Measurements from ENCODE around the gene TBC1D22A. TPM values are rescaled to one million over a fixed set of nuclear protein-coding genes. Genes with fewer than 3 reads are reported as not detected.

TBC1D22A gene
- total RNA-seq, 4 donors from 2014 or later: 31.2 to 111 (median 41.8) TPM

GRCh38 chr22:47009304-47010101 is 247.1 kb downstream of the TBC1D22A start:
- intact Hi-C loops (cut with DNase I; ENCODE audit: low total_unique reads): no loop called here

GRCh38 chr22:47010211-47010610 is 247.8 kb downstream of the TBC1D22A start:
- H3K36me3 ChIP-seq: no peaks in the 10 kb centered on the region
- in situ Hi-C loops (cut with MboI; ENCODE audit: low pct_ligation_motif_present in 1 of 4, low pct_unique_long_range_greater_than_20kb in 1 of 4, low sequenced_read_pairs in 3 of 4) (no loop called here), intact Hi-C loops (cut with DNase I; ENCODE audit: low total_unique reads) (no loop called here)
- DNase-seq: peak; percentile 51
- peaks cover 0 to 17% (median 7%) of the 10 kb centered on the region in 4 donors for H3K4me1 ChIP-seq
- H3K9me3 ChIP-seq: no peaks in the 10 kb centered on the region
- H3K4me3 ChIP-seq: no peak overlapping the region
- TF ChIP-seq POLR2AphosphoS5 (IDR thresholded peaks at IDR 0.05) (peak in 1 of 3 donors; percentile 13), EP300 (IDR thresholded peaks at IDR 0.05; ENCODE audit: low read depth) (no peak)
- peak overlapping the region in 1 of 4 donors; percentile 40 for H3K27ac ChIP-seq
- H3K27me3 ChIP-seq: no peaks in the 10 kb centered on the region
- 37 to 52% methylated on average over 4 to 10 of the region's 10 CpGs for WGBS, 2 donors (ENCODE audit: low coverage in 1 of 2)

More at GRCh38 chr22:47009304-47010101, 247.1 kb downstream of the TBC1D22A start:
- in situ Hi-C loops (cut with MboI; ENCODE audit: low pct_ligation_motif_present in 1 of 4, low pct_unique_long_range_greater_than_20kb in 1 of 4, low sequenced_read_pairs in 3 of 4): no loop called here
- TF ChIP-seq CTCF (IDR thresholded peaks at IDR 0.05) (no peak), EP300 (IDR thresholded peaks at IDR 0.05; ENCODE audit: low read depth) (no peak), POLR2A (IDR thresholded peaks at IDR 0.05) (no peak), POLR2AphosphoS5 (IDR thresholded peaks at IDR 0.05) (no peak)
- 73 to 76% methylated on average over 7 to 8 of the region's 8 CpGs for WGBS, 2 donors (ENCODE audit: low coverage in 1 of 2)
- H3K4me3 ChIP-seq: no peak overlapping the region
- H3K9me3 ChIP-seq: no peaks in the 10 kb centered on the region
- H3K36me3 ChIP-seq: no peaks in the 10 kb centered on the region
- peak overlapping the region in 1 of 4 donors; percentile 40 for H3K27ac ChIP-seq
- H3K4me1 ChIP-seq: peaks cover 0 to 17% (median 7%) of the 10 kb centered on the region in 4 donors
- DNase-seq: no peak
- no peaks in the 10 kb centered on the region for H3K27me3 ChIP-seq

- Histone ChIP-seq H3K9me3 (no peaks in the 10 kb centered on the region), H3K4me3 (no peak overlapping the region), H3K36me3 (no peaks in the 10 kb centered on the region), H3K27me3 (no peaks in the 10 kb centered on the region), H3K27ac (no peak overlapping the region), H3K4me1 (peaks cover 0 to 17% (median 7%) of the 10 kb centered on the region in 4 donors)
- 86 to 100% methylated on average over 2 to 12 of the region's 12 CpGs for WGBS, 2 donors (ENCODE audit: low coverage in 1 of 2)
- in situ Hi-C loops (cut with MboI; ENCODE audit: low pct_ligation_motif_present in 1 of 4, low pct_unique_long_range_greater_than_20kb in 1 of 4, low sequenced_read_pairs in 3 of 4): no loop called here
- no peak for DNase-seq
- TF ChIP-seq CTCF (IDR thresholded peaks at IDR 0.05) (no peak), EP300 (IDR thresholded peaks at IDR 0.05; ENCODE audit: low read depth) (no peak), POLR2A (IDR thresholded peaks at IDR 0.05) (no peak), POLR2AphosphoS5 (IDR thresholded peaks at IDR 0.05) (no peak)
- intact Hi-C loops (cut with DNase I; ENCODE audit: low total_unique reads): no loop called here
These were observed 248.8 kb downstream of the TBC1D22A start for GRCh38 chr22:47011131-47011858.

- H3K36me3 ChIP-seq: no peaks in the 10 kb centered on the region
- in situ Hi-C loops (cut with MboI; ENCODE audit: low pct_ligation_motif_present in 1 of 4, low pct_unique_long_range_greater_than_20kb in 1 of 4, low sequenced_read_pairs in 3 of 4) (no loop called here), intact Hi-C loops (cut with DNase I; ENCODE audit: low total_unique reads) (no loop called here)
- no peak overlapping the region for H3K27ac ChIP-seq
- peaks cover 0 to 17% (median 7%) of the 10 kb centered on the region in 4 donors for H3K4me1 ChIP-seq
- TF ChIP-seq CTCF (IDR thresholded peaks at IDR 0.05) (no peak), POLR2A (IDR thresholded peaks at IDR 0.05) (no peak), EP300 (IDR thresholded peaks at IDR 0.05; ENCODE audit: low read depth) (no peak), POLR2AphosphoS5 (IDR thresholded peaks at IDR 0.05) (no peak)
- H3K27me3 ChIP-seq: no peaks in the 10 kb centered on the region
- no peaks in the 10 kb centered on the region for H3K9me3 ChIP-seq
- H3K4me3 ChIP-seq: no peak overlapping the region
- no peak for DNase-seq
- 83% methylated on average over 1 to 8 of the region's 8 CpGs for WGBS, 2 donors (ENCODE audit: low coverage in 1 of 2)
These were observed 249.4 kb downstream of the TBC1D22A start for GRCh38 chr22:47011859-47012258.

Measured in transverse colon (tissue), 4 donors.